Activated CD8-positive, alpha-beta memory T cell treated with anti-CD3 and anti-CD28 coated beads, Interleukin-2, amount 50 U/mL, for 4 hours (primary cell): Measurements from ENCODE around the gene AGAP1.

ENCODE experiments used
- DNase-seq: peaks from one replicate; pipeline ENCODE4 v3.0.0-alpha.2; 2020

The AGAP1 gene

DNA sequence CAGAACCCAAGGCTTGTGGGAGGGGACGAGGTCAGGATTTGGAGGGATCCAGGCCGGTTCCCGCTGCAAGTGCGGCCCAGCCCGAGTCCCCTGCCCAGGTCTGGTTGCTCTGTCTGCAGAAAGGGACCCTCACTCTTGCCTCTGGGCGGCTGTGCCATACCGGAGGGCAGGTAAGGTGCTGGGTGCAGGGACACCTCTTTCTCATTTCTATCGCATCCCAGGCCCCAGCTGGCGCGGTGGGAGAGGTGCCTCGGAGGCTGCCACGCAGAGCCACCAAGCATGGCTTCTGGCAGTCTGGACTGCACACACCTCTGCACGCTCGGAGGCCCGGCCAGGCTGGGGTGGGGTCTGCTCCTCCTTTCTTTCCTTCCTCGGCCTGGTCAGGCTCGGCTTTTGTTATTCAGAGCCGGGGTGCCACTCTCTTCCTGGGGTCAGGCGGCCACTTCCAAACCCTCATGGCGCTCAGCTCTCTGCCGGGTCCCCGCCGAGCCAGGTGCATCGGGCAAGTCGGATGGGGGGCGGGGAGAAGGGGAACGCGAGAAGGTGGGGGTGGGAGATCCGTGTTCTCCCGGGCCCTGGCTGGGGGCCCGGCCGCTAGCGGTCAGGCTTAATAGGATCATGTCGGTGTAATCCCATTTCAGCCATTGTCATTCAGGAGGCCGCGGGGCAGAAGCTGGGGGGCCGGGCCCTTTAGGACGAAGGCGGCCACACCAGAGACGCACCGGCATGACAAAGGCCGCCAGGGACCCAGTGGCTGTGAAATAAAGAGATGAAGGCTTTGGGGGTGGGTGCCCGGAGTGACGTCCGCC lies 665.3 kb downstream of the AGAP1 start:
- no peak for DNase-seq

DNA sequence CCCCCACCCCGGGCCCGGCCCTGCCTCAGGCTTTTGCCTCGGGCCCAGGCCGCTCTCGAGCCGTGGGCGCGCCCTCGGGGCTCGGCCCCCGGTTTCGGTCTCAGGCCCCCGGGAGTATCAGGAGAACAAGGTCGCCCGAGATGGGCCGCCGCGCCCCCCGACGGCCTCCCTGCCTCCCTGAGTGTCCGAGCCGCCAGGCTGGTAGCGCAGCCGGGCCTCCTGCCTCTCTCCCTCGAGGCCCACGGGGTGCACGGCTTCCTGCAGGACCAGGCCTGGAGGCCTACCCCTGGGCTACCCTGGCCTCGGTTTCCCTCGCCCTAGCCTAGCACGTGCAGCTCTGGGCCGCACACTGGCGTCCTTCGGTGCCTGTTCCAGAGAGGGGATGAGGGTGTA lies 665.9 kb downstream of the AGAP1 start:
- DNase-seq = no peak

DNA sequence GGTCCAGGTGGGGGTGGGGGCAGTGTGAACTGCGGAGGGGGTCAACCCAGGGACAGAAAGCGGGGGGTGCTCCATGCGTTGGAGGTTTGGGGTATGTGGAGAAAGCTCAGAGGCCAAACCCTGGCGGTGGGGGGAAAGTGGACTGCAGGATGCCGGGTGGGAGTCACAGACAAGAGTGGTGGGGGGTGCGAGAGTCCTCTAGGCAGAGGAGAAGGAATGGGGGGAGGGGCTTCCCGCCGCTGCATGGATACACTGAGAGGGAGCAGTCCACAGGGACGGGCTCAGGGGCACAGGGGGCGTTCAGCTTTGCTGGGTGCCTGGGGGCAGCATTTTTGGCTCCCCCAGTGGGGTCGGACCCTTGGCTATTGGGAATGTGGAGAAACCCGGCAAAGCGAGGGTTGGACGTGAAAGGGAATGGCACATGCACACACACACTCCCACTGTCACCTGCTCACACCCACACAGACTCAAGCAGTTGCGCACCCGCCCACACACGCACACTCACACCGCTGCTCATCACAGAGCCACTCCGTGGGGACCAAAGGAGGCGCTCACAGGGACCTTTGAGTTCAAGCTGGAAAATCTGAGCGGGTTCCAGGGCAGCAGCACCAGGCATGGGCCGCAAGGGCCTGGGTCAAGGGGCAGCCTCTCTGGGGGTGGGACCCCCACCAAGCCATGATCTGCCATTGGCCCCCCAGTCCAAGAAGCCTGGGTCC lies 666.7 kb downstream of the AGAP1 start:
- no peak for DNase-seq

DNA sequence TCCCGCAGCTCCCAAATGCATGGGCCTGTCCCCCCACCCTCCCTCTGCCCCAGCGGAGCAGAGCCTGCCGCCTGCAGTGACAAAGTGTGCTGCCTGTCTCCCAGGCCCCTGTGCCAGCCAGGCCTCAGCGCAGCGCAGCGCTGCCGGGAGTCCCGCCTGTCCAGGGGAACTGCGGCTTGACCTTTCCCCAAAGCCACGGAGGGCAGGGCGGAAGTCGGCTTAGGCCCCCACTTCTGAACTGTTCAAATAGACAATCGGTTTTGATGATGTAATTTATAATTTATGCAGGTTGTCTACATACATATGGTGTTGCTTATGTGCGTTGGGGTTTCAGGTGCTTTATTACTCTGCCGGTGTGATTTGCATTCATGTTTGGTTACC lies 667.2 kb downstream of the AGAP1 start:
- DNase-seq = no peak

DNA sequence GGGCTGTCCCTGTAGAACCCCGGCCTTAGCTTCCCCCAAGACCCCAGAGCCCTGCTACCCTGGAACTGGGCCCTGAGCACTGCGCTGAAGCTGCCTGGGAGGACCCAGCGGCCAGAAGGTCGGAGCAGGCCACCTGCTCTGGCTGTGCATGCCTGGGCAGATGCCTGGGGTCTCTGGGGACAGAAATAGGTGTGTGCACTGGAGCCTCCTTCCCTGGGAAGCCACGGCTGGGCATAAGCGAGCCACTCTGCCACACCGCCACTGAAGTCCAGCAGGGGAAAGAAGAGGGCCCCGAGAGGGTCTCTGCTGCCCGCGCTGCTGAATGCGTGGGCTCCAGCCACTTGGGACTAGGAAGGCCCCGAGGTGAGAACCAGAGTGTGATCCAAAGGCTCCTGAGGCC lies 667.7 kb downstream of the AGAP1 start:
- no peak for DNase-seq

DNA sequence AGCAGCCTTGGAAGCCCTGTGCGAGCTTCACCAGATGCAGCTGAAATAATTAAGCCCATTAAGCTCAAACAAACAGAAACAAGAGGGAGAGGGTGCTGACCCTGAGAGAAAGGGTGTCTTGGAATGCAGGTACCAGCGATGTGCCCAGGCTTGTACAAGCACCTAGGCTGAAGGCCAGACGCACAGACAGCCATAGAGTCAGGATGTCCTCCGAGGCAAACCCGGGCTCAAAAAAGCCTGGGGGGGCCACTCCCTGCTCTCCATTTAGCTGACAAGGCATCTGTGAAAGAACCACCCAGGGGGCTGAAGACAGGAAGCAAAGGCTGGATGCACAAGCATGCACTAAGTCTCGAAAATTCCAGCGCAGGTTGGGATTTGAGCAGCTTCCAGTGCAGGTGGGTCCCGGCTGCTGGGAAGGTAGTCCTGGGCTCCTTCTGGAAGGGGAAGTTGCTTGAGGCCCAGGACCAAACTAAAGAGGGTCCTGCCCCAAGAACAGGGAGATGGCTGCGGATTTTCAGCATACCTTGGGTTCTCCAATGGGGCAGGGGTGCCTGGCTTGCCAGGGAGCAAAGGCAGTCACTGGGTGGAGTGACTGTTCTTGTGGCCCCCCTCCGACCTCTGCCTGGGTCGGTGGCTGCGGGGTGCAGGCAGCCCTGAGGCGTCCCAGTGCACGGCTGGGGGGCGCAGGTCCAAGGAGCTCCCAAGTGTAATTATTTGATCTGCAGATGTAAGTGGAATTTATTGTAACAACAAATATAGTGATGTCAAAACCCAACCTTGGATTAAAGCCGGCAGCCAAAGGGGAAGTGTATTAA lies 668.4 kb downstream of the AGAP1 start:
- DNase-seq = no peak

DNA sequence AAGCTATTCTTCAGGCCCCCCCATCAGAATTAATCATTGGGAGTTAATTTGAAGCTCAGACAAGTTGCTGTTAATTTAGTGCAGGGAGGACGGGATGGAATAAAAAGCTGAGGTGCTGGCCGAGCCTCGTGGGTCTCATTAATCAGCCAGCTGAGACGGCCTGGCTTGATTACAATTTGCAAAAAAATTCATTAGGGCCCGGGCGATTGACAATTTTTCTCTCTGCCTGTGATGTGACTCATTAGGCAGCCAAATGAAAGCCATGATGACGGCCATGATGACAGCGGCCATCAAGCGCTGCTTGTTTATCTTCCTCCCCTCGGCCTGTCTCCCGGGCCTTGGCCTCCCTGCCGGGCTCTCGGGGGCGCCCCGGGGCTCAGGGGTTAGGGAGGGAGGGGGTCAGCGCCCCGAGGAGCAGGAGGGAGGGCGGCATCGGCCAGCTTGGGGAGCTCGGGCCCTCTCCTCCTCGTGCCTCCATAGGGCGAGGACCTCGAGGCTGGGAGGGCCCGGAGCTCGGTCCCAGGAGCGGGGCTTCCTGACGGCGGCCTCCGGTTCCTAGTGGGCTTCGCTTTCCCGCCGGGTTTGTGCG lies 669.1 kb downstream of the AGAP1 start:
- no peak for DNase-seq

DNA sequence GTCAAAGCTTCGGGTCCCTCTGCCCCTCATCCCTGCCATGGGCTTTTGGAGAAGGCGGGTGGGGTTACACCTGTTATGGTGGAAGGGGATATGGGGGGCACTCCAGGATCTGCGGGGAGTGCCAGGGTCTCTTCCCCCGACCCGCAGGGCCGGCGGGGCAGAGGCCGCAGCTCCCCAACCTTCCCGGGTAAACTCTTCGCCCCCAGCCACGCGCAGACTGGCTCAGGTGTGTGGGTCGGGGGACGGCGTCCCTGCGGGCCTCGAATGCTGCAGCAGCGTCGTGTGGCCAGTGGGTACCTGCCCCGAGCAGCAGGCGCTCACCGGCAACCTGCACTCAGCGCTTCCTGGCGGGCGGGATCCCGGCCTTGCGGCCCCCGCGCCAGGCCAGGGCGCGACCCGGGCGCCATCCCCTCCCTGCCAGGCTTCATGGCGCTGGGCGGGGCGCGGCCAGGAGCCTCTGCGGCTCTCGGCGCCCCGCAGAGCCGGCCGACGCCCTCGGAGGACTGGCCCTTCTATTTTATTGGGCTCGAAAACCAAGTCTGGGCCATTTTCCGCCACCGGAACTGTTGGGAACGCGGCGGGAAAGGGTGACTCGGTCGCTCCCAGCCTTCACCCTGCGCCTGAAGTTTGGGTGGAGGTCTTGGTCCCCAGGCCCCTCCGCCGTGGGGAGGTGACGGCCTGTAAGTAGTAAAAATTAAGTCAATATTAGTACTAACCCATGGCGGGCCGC lies 669.8 kb downstream of the AGAP1 start:
- DNase-seq = no peak

DNA sequence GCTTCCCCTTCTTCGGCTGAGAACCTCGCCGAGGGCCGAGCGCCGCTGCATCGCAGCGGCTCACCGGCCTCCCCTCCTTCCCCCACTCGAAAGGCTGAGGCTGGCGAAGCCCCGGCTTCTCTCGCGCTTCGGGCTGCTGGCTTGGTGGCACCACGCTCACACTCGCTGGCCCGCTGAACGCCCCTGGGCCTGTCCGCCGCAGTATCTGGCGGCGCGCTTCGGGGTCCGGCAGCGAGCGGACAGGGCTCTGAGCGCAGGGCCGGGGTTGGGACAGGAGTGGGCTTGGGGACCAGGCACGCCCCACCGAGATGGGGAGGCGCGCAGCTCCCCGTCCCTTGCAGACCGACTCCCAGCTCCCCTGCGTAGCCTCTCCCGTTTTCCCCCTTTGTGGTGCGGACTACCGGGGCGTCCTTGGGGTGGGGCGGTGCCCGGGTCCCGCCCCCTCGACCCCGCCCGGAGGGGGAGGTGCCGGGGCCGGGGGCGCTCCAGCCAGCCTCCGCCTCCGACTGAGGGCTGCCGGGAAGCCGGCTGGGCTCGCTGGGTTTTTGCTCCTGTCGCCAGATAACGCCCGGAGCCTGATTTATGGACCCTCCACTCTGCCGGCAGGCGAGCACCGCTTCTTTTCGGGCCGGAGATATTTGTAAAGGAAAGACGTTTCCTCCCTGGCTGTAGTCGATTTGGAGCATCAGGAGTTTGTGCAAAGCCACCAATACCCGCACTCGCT lies 670.5 kb downstream of the AGAP1 start:
- no peak for DNase-seq

DNA sequence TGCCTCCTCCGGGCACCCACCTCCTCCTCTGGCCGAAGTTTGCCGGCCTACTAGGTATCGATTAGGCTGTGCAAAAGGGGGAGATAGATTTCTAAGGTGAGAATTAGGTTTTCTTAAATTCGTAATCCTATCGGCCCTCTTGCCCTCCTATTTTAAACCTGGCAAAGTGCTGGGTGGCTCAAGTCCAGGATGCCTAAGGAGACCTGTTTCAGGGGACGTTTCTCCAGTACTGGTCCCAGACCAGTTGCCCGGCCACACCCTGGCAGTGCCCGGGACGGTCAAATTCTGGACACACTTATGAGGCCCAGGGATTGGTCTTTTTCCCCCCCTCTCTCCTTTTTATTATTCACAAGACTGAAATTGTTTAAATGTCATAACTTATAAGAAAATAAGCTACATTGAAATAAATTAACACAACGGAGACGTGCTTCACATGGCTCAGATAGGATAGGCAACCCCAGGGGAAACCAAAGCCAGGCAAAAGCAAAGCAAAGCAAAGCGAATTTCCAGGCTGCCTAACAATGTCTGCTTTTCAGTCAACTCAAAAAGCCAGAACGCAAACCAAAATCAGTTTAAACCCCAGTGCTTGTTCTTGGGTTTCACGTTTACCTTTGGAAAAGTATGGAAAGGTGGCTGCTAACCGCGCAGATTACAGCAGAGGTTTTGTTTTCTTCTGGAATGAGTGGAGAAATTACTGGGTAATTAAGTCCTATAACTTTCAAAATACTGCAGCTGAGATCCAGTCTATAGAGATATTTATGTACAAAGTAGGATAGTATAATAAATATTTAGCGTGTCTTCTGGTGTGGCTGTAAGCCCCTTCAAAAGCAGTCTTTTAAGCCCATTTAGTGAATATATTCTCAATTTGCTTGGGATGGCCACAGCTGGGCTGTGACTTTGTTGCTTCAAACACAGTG lies 671.3 kb downstream of the AGAP1 start:
- no peak for DNase-seq

DNA sequence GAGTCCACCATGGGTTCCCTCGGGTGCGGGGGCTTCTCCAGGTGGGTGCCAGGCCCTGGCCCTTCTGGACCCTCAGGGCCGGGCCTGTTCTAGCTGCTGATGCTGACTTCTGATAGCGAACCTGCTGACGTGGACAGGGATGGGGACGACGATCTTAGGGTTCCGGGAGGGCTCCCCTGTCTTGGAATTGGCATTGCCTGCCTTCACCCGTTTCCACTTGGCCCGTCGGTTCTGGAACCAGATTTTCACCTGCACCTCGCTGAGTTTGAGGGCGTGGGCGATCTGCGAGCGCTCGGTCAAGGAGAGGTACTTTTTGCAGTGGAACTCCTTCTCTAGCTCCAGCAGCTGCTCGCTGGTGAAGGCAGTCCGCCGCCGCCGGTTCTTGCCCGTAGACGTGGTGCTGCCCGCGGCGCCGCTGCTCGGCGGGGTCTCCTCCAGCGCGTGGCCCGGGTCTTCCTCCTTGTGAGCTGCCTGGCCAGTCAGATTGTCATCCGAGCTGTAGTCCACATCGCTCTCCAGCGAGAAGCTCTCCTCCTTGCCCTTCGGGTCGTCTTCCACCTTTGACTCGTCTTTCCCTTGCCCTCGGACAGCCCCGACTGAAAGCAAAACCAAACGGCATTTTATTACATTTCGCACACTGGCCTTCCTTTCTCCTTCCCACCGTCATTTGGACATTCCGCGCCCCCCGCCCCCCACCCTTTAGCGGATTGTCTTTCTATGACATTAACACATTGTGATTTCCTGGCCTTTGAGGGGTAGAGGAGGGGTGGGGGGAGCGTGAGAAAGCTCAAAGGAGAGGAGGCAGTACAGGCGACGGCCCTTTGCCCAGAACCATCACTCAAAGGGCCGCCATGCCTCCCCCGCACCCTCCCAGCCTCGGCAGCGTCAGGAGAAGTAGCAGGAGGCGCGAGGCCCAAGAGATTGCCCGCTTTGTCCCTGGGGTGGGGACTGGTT lies 672.3 kb downstream of the AGAP1 start:
- DNase-seq = no peak

DNA sequence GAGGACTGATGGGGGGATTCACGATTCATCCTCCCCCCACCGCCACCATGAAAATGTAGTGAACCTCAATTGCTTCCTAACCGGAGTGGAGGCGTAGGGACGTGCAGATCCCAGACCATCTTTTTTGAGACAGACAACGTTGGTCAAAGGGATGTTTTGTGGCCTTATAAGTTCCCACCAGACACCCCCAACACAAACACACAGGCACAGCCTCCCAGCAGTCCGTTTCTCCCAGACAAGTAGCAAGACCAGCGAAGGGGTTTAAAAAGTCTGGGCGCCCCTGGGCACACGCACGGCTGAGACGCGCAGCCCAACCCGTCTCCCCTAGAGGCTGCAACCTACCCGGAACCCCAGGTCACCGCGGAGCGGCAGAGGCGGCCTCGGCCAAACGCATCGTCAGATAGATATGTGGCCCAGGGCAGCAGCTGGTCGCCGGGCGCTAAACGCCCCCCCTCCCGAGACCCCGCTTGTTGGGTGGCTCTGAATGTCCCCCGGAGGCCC lies 673.0 kb downstream of the AGAP1 start:
- DNase-seq = no peak

DNA sequence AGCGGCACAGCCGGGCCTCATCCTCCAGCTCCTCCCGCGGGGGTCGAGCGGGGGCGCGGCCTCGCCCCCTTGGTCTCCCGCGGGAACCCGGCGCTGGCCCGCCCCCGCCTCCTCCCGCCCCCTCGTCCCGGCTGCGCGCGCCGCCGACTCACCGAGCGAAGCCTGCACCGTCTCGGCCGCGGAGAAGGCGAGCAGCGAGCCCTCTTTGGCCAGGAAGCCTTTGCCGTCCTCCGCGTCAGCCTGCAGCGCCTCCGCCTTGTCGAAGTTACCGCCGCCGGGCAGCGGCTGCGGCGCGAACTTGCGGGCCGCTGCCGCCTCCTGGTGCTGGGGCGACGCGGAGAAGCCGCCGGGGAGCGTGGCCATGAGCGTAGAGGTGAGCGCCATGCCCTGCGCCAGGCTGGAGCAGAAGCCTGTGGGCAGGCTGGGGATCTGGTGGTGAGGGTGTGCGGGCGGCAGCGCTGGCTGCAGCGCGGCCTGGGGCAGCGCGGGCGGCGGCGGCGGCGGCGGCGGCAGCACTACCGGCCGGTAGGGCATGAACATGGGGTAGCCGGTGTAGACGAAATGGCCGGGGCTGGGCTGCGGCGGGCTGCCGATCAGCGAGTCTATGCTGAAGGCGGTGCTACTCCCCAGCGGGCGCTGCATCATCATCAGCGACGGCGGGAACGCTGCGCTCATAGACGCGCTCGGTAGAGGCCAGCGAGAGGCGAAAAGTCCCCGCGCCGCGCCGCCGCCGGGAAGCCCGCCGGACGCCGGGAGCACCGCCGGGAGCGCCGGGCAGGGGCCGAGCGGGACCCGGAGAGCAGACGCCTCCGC lies 673.7 kb downstream of the AGAP1 start:
- DNase-seq = no peak

DNA sequence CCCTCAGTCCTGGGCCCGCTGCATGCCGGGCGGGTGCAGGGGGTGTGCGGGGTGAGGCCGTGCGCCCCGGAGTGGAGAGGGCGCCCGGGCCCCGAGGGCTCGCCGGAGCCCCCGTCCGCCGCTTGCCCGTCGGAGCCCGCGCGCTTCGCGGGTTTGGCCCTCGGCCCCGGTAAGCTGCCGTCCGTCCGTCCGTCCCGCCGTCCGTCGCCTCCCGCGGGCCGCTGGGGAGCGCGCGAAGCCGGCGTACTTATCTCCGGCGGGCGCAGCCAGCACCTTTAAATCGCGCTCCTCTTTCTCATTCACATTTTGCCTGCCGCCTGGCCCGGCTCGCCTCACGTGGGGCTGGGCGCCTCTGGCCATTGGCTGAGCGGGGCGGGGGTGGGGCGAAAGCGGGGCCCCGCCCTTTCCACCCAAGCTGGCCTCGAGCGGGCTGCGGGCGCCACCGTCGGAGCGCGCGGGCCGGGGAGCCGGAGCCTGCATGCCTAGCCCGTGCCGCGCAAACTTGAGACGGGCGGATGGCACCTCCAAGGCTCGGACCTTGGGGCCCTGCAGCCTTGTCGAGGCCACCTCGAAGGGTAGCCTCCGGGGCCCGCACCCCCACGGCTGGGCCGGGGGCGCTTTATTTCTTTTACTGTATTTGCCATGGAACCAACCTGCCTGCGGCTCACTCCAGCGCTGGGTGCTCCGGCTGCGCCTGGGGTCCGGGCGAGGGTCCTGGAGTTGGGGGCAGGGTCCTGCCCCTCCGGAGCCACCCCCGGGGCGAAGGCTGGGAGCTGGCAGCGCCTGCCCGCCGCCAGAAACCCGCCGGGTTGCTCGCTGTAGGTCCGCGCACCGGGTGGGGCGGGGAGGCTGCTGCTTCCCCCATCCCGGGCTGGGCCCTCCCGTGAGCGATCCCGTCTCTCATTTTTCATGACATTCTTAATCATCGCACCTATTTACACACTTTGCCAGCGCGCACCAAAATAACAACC lies 674.6 kb downstream of the AGAP1 start, which contains the start of gene GBX2:
GBX2 (minus strand) TSS at position 277 of the 971 bp plus-strand sequence. CDS start 415 bp downstream, outside the sequence.
- no peak for DNase-seq

DNA sequence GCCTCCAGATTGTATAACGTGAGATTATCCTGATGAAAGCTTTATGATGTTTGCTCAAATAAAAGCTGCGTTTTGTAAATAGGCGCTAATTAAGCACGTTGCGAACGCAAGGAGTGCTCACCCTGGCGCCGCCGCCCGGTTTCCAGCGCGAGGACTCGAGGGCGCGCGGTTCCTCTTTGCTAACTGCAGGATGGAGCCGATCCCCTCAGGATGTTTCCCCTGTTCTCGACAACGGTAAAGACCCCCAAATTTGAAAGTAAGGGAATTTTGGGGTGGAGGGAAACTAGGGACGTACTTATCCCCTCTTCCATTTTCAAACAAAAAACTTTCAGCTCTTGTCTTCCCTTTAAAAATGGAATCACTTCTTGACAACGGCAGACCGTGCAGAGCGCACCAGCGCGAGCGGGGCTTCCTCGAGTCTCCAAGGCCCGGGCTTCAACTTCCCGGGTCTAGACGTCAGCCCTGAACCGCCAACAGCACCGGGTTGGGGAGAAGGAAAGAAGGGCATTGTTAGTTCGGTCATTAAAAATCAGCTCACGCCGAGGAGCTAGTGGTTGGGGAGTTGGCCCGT lies 675.4 kb downstream of the AGAP1 start:
- DNase-seq = no peak

DNA sequence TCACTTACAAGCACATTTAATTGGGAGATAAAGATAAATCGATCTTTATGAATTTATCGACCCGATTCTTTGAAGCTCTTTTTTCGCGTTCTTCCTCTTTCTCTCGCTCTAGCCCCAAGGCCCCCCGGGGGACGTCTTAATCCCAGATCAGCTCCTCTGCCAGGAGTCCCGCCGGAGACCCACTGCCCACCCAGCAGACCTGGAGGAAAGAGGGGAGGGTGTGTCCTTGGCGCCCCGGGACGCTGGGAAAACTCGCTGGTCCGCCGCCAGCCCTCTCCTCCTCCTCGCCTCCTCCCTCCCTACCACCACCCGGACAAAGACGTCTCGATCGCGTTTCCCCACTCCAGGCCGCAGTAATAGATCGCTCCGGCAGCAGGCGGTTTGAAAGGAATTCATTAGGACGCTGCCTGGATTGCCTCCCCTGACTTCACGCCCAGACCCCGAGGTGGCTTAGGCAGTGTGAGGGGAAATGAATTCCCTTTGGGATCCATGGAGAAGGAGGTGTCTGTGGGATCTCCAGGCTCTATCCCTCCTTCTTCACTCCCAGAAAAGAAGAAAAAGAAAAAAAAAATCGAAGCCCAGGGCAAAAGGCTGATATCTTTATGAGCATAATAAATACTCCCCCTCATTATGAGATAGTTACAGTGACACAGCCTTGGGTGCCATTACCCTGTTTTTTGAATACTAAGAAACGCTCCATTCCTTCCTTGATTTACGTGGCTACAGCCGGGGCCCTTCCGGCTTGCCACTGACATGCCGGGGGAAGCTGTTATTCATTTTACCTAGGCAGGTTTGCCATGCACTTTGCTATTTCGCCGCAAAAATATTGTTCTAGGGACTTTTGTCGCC lies 676.1 kb downstream of the AGAP1 start:
- DNase-seq = no peak
